Hepatocyte (in vitro differentiated cells): ENCODE measurements around the gene MAN1C1. TPM values are rescaled to one million over a fixed set of nuclear protein-coding genes. Genes with fewer than 3 reads are reported as not detected.

ENCODE experiments used
- DNase-seq: peaks from one replicate; pipeline ENCODE4 v3.0.0-alpha.2; 2016; ENCODE audit warnings: low spot score
- H2AFZ ChIP-seq: fragments of 200-600 bp; sonication (generic); 2 replicates; pipeline ENCODE4 v1.6.0; 2016; ENCODE audit warnings: antibody characterized with exemption, mild to moderate bottlenecking
- H3K27ac ChIP-seq: fragments of 200-600 bp; sonication (generic); 2 replicates; pipeline ENCODE4 v1.5.1; 2016; ENCODE audit warnings: mild to moderate bottlenecking
- H3K27me3 ChIP-seq: fragments of 200-600 bp; sonication (generic); 2 replicates; pipeline ENCODE4 v1.6.1; 2016
- H3K36me3 ChIP-seq: fragments of 200-600 bp; sonication (generic); replicated peaks from 2 replicates; pipeline ENCODE4 v1.5.1; 2016; ENCODE audit warnings: low read depth; ENCODE audit not compliant: insufficient read depth
- H3K4me1 ChIP-seq: fragments of 200-600 bp; sonication (generic); 2 replicates; pipeline ENCODE4 v1.5.1; 2016; ENCODE audit warnings: mild to moderate bottlenecking, moderate library complexity; ENCODE audit not compliant: insufficient read depth
- H3K4me2 ChIP-seq: fragments of 200-600 bp; sonication (generic); 2 replicates; pipeline ENCODE4 v1.6.0; 2016
- H3K4me3 ChIP-seq: fragments of 200-600 bp; sonication (generic); 2 replicates; pipeline ENCODE4 v1.5.1; 2016; ENCODE audit warnings: mild to moderate bottlenecking
- H3K79me2 ChIP-seq: fragments of 200-600 bp; sonication (generic); 2 replicates; pipeline ENCODE4 v1.6.0; 2017; ENCODE audit warnings: mild to moderate bottlenecking
- H3K9me2 ChIP-seq: fragments of 200-600 bp; sonication (generic); replicated peaks from 2 replicates; pipeline ENCODE4 v1.6.0; 2017; ENCODE audit warnings: mild to moderate bottlenecking; ENCODE audit not compliant: insufficient read depth
- H3K9me3 ChIP-seq: fragments of 200-600 bp; sonication (generic); 2 replicates; pipeline ENCODE4 v1.5.1; 2016; ENCODE audit warnings: low read depth, mild to moderate bottlenecking
- H4K20me1 ChIP-seq: fragments of 200-600 bp; sonication (generic); 2 replicates; pipeline ENCODE4 v1.6.0; 2016; ENCODE audit warnings: mild to moderate bottlenecking; ENCODE audit not compliant: insufficient read depth, poor library complexity, severe bottlenecking
- EZH2 ChIP-seq: fragments of 200-600 bp; sonication (generic); IDR thresholded peaks from 2 replicates; pipeline ENCODE4 v1.6.1; 2016; ENCODE audit warnings: antibody characterized with exemption, mild to moderate bottlenecking, borderline replicate concordance
- EZH2phosphoT487 ChIP-seq: fragments of 200-600 bp; sonication (generic); IDR thresholded peaks from one replicate; pipeline ENCODE4 v1.6.1; 2018; ENCODE audit warnings: antibody characterized with exemption, mild to moderate bottlenecking, low read depth, moderate library complexity; ENCODE audit not compliant: unreplicated experiment, severe bottlenecking
- WGBS: methylation state at CpG from one replicate; pipeline ENCODE4 v1.1.6; 2016; ENCODE audit warnings: low lambda C conversion rate; ENCODE audit errors: missing lambda C conversion rate; 5-methylcytosine and 5-hydroxymethylcytosine counted together
- polyA plus RNA-seq: library from polyadenylated mRNA; unstranded; fragments of >200 nt; fragmentation: Nextera tagmentation; extraction: Ambion mirVana; gene quantifications from 2 replicates; pipeline ENCODE4 v1.2.1, GENCODE V29; 2016
- total RNA-seq: library from RNA; depleted of rRNA; stranded (reverse); fragments of >200 nt; gene quantifications from 2 replicates; pipeline ENCODE4 v1.2.3, GENCODE V29; 2014
- TF ChIP-seq, protein P1 (sequence below): fragments of 200-600 bp; sonication (generic); IDR thresholded peaks from 2 replicates; pipeline ENCODE4 v1.5.1; 2016; ENCODE audit warnings: antibody characterized with exemption, mild to moderate bottlenecking; ENCODE audit not compliant: poor library complexity

The MAN1C1 gene
- total and polyA plus RNA-seq, 2 experiments from 2014 or later, result 20.6 to 29.3 TPM

DNA sequence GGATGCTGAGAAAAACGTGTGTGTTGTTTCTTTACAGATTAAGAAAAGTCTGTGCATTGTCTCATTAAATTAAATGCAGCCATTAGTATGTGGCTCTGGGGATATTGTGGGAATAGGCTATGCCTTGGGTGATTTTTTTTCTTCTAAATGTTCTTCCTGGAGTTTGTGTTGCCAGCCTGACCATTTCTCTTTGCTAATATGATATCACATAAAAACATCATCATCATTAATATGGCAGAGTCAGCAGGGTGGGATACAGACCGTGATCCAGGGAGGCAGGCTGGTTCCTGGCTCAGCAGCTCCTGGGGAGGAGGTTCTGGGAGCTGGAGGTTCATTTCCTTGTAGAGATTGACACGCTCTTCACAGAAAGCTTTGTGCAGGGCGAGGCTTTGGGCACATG, 122.8 kb downstream of the MAN1C1 start:
- Histone ChIP-seq H3K4me1 (peaks cover 11% of the 10 kb centered on the region), H3K79me2 (no peaks in the 10 kb centered on the region), H4K20me1 (no peaks in the 10 kb centered on the region), H3K4me2 (no peak overlapping the region), H2AFZ (no peak overlapping the region), H3K36me3 (no peaks in the 10 kb centered on the region), H3K9me2 (no peaks in the 10 kb centered on the region), H3K9me3 (no peaks in the 10 kb centered on the region), H3K27me3 (no peaks in the 10 kb centered on the region), H3K27ac (no peak overlapping the region), H3K4me3 (no peak overlapping the region)
- DNase-seq, result no peak
- TF ChIP-seq, protein P1, sequence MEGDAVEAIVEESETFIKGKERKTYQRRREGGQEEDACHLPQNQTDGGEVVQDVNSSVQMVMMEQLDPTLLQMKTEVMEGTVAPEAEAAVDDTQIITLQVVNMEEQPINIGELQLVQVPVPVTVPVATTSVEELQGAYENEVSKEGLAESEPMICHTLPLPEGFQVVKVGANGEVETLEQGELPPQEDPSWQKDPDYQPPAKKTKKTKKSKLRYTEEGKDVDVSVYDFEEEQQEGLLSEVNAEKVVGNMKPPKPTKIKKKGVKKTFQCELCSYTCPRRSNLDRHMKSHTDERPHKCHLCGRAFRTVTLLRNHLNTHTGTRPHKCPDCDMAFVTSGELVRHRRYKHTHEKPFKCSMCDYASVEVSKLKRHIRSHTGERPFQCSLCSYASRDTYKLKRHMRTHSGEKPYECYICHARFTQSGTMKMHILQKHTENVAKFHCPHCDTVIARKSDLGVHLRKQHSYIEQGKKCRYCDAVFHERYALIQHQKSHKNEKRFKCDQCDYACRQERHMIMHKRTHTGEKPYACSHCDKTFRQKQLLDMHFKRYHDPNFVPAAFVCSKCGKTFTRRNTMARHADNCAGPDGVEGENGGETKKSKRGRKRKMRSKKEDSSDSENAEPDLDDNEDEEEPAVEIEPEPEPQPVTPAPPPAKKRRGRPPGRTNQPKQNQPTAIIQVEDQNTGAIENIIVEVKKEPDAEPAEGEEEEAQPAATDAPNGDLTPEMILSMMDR, result no peak
- TF ChIP-seq EZH2 (no peak), EZH2phosphoT487 (no peak)
- 81% methylated on average over 4 of the region's 4 CpGs for WGBS

DNA sequence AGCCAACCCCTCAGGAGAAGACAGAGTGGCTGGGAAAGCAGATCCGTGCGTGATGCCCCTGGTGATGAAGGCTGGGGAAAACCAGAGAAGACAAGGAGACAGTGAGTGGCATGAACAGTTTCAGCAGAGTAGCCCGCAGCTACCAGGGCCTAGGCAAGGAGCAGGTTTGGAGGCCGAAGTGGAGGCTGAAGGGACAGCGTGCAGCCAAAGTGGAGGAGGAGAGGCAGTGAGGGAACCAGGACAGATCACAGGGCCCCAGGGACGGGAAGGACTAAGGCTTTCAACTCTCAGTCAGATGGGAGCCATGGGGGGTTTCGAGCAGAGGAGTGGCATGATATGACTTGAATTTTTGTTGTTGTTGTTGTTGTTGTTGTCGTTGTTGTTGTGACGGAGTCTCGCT, 123.5 kb downstream of the MAN1C1 start:
- Histone ChIP-seq H3K27ac (no peak overlapping the region), H3K9me3 (no peaks in the 10 kb centered on the region), H2AFZ (no peak overlapping the region), H3K27me3 (no peaks in the 10 kb centered on the region), H3K4me1 (peaks cover 11% of the 10 kb centered on the region), H3K36me3 (no peaks in the 10 kb centered on the region), H3K4me3 (no peak overlapping the region), H3K4me2 (no peak overlapping the region), H3K79me2 (no peaks in the 10 kb centered on the region), H3K9me2 (no peaks in the 10 kb centered on the region), H4K20me1 (no peaks in the 10 kb centered on the region)
- no peak for TF ChIP-seq EZH2phosphoT487
- TF ChIP-seq, protein P1, result no peak
- TF ChIP-seq EZH2, result no peak
- 97% methylated on average over 10 of the region's 10 CpGs for WGBS
- DNase-seq, result no peak

DNA sequence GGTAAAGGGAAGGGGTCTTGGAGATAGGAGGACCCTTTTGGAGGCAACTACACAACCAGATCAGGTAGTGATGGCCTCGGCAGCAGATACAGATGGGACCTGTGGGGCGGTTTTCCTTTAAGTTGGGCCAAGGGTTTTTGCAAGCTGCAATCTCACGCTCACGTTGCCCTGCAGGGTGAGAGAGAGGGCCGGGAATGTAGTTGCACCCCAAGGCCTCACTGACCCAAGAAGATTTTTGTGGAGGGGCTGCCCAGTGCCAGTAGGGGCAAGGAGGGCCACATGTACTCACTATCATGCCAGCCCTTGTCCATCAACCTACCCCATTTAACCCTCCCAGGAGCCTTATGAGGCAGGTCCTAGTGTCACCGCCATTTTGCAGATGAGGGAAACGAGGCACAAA, 125.7 kb downstream of the MAN1C1 start:
- Histone ChIP-seq H3K4me1 (peaks cover 11% of the 10 kb centered on the region), H3K27ac (no peak overlapping the region), H4K20me1 (no peaks in the 10 kb centered on the region), H3K4me2 (no peak overlapping the region), H3K4me3 (no peak overlapping the region), H3K36me3 (no peaks in the 10 kb centered on the region), H3K9me3 (no peaks in the 10 kb centered on the region), H3K9me2 (no peaks in the 10 kb centered on the region), H2AFZ (no peak overlapping the region), H3K27me3 (no peaks in the 10 kb centered on the region), H3K79me2 (no peaks in the 10 kb centered on the region)
- DNase-seq, result no peak
- WGBS, result 92% methylated on average over 7 of the region's 7 CpGs
- TF ChIP-seq, protein P1, result no peak
- TF ChIP-seq EZH2phosphoT487 (no peak), EZH2 (no peak)
